Neural progenitor cell (in vitro differentiated cells): ENCODE measurements around the gene TIMM22.

Experiments used
- EZH2 ChIP-seq: fragments of 200-600 bp; sonication (generic); IDR thresholded peaks from 2 replicates; pipeline ENCODE4 v1.6.1; 2017; ENCODE audit warnings: antibody characterized with exemption, mild to moderate bottlenecking, moderate library complexity
- EZH2phosphoT487 ChIP-seq: fragments of 200-600 bp; sonication (generic); IDR thresholded peaks from 2 replicates; pipeline ENCODE4 v1.6.1; 2017; ENCODE audit warnings: antibody characterized with exemption
- TF ChIP-seq, protein P1 (sequence below): fragments of 200-600 bp; sonication (generic); IDR thresholded peaks from 2 replicates; pipeline ENCODE4 v1.5.1; 2017; ENCODE audit warnings: antibody characterized with exemption, mild to moderate bottlenecking

DNA sequence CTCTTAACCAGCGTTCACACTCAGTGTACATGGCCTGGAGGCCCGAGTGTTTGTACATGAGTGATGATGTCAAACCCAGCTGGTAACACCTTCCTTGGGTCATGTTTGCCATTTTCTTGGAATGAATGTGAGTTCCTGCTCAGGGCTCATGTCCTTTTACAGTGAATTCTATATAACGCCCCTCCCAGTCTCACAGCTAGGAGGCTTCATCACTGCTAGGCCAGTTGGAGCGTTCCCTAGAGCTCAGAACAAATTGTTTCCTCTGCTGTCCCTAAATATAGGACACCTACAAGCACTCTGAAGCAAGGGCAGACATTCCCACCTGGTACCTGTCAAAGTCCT, 5.5 kb downstream of the TIMM22 start:
- TF ChIP-seq, protein P1, sequence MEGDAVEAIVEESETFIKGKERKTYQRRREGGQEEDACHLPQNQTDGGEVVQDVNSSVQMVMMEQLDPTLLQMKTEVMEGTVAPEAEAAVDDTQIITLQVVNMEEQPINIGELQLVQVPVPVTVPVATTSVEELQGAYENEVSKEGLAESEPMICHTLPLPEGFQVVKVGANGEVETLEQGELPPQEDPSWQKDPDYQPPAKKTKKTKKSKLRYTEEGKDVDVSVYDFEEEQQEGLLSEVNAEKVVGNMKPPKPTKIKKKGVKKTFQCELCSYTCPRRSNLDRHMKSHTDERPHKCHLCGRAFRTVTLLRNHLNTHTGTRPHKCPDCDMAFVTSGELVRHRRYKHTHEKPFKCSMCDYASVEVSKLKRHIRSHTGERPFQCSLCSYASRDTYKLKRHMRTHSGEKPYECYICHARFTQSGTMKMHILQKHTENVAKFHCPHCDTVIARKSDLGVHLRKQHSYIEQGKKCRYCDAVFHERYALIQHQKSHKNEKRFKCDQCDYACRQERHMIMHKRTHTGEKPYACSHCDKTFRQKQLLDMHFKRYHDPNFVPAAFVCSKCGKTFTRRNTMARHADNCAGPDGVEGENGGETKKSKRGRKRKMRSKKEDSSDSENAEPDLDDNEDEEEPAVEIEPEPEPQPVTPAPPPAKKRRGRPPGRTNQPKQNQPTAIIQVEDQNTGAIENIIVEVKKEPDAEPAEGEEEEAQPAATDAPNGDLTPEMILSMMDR: no peak
- TF ChIP-seq EZH2: no peak
- no peak for TF ChIP-seq EZH2phosphoT487
